PC-9 (cell line): ENCODE measurements around the gene CDC42EP1. TPM values are rescaled to one million over a fixed set of nuclear protein-coding genes. Genes with fewer than 3 reads are reported as not detected.
A peak's percentile ranks its signal among the peaks of the same experiment; 100 is the strongest.
"Not testable (repeated sequence)": the region's sequence is repeated elsewhere in the genome, so short reads cannot be mapped to it uniquely, and the experiment has no call there.

Experiments
- BruUV-seq: library from RNA; stranded (reverse); fragments of 400-500 nt; replicated peaks from 2 replicates; lab custom pipeline; 2021; lab: Mats Ljungman, UMichigan
- CTCF ChIA-PET: fragments of 300-600 bp; sonication (Branson Sonifier 250); formaldehyde crosslinking; loops from one replicate; lab custom pipeline; 2022; ENCODE audit warnings: antibody characterized with exemption; lab: Charles Lee
- POLR2A ChIA-PET: fragments of 300-600 bp; sonication (Branson Sonifier 250); formaldehyde crosslinking; loops from one replicate; lab custom pipeline; 2022; ENCODE audit warnings: antibody characterized with exemption; ENCODE audit not compliant: unreplicated experiment; lab: Charles Lee
- DNase-seq, 2 experiments: peaks; one replicate each; pipeline versions ENCODE4 v3.0.0 to v3.0.0-alpha.2; 2015 to 2022; ENCODE audit warnings: mixed read lengths in 1 of 2
- H2AFZ ChIP-seq: fragments of 200-600 bp; sonication (generic); 2 replicates; pipeline ENCODE4 v1.8.1; 2017; ENCODE audit warnings: antibody characterized with exemption
- H3F3A ChIP-seq: fragments of 200-600 bp; sonication (generic); 2 replicates; pipeline ENCODE4 v1.8.1; 2017; ENCODE audit warnings: antibody characterized with exemption, mild to moderate bottlenecking, low read depth; ENCODE audit not compliant: insufficient read depth
- H3K27ac ChIP-seq: fragments of 200-600 bp; sonication (generic); 2 replicates; pipeline ENCODE4 v1.6.1; 2016; ENCODE audit warnings: mixed run types
- H3K27me3 ChIP-seq: fragments of 200-600 bp; sonication (generic); 2 replicates; pipeline ENCODE4 v1.6.1; 2016; ENCODE audit warnings: low read depth, mixed run types; ENCODE audit not compliant: insufficient read depth
- H3K36me3 ChIP-seq: fragments of 200-600 bp; sonication (generic); 2 replicates; pipeline ENCODE4 v1.6.1; 2016; ENCODE audit warnings: low read depth, mixed run types
- H3K4me1 ChIP-seq: fragments of 200-600 bp; sonication (generic); replicated peaks from 2 replicates; pipeline ENCODE4 v1.6.1; 2016; ENCODE audit warnings: mixed run types; ENCODE audit not compliant: insufficient read depth
- H3K4me2 ChIP-seq: fragments of 200-600 bp; sonication (generic); 2 replicates; pipeline ENCODE4 v1.6.1; 2017; ENCODE audit warnings: mixed run types
- H3K4me3 ChIP-seq: fragments of 200-600 bp; sonication (generic); 2 replicates; pipeline ENCODE4 v1.6.1; 2016; ENCODE audit warnings: mixed run types
- H3K79me2 ChIP-seq: fragments of 200-600 bp; sonication (generic); 2 replicates; pipeline ENCODE4 v1.6.1; 2017; ENCODE audit warnings: low read depth, mixed run types
- H3K9me2 ChIP-seq: fragments of 200-600 bp; sonication (generic); 2 replicates; pipeline ENCODE4 v1.8.1; 2017; ENCODE audit warnings: mild to moderate bottlenecking; ENCODE audit not compliant: insufficient read depth
- H3K9me3 ChIP-seq: fragments of 200-600 bp; sonication (generic); 2 replicates; pipeline ENCODE4 v1.8.1; 2016; ENCODE audit warnings: low read depth; ENCODE audit not compliant: insufficient read depth
- H4K20me1 ChIP-seq: fragments of 200-600 bp; sonication (generic); 2 replicates; pipeline ENCODE4 v1.8.1; 2017; ENCODE audit not compliant: insufficient read depth
- EZH2 ChIP-seq: fragments of 200-600 bp; sonication (generic); IDR thresholded peaks from 2 replicates; pipeline ENCODE4 v1.8.0; 2017; ENCODE audit warnings: antibody characterized with exemption, low read depth
- intact Hi-C: fragments of 100-400 bp; cut with micrococcal nuclease; formaldehyde crosslinking; loops from one replicate; pipeline ENCODE4 v1.10.0; 2022; ENCODE audit not compliant: unreplicated experiment
- total RNA-seq: library from RNA; stranded (reverse); gene quantifications from 2 replicates; pipeline ENCODE4 v1.2.3, GENCODE V29; 2021
- TF ChIP-seq, protein P1 (sequence below): fragments of 200-600 bp; sonication (generic); conservative IDR thresholded peaks from 2 replicates; pipeline ENCODE4 v1.6.1; 2017; ENCODE audit warnings: mixed run types, antibody characterized with exemption, mild to moderate bottlenecking, moderate library complexity

CDC42EP1 gene
- total RNA-seq, 1 experiment from 2014 or later = 94.0 TPM

DNA sequence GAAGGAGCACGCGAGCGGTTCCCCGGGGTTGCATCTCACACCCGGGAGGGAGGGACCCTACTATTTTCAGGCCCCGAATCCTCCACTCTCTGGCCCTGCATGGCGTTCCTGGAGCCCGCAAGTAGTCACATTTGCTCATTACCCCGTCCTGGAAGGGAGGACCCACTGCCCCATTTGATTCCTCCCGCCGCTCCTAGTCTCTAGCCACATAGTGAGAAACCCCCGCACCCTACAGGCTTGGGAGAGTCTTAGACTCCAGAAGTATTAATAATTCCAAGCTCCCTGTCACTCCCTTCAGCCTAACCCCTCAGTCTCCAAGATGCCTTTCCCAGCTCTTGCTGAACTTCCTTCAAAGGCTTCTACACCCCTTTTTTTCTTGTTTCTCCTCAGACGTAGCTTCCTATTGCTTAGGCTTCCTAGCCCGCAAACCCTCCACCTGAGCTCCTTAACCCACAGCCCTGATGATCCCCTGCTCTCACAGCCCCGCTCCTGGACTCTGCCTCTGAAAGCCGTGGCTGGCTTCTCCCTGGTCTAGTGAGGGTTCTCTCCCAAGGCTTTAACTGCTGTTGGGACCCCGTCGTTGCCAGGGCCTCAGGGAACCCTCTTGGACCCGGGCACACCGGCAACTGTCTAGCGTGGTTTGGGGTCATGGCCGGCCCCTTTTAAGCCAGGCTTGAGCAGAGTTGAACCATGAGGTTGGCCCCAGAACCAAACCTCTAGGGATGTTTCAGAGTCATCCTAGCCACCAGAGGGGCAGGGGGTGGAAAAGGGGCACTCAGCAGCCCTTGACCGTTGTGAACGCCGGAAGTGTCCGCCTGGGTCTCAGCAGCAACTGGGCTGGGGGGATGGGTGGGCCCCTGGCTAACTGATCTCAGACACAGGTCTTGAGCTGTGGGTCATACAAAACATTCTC, 49.2 kb downstream of the CDC42EP1 start:
- peak in 1 of 2 experiments; percentile 34 for DNase-seq
- Histone ChIP-seq H3K4me2 (peak overlapping the region; percentile 93), H3K79me2 (peaks cover 32% of the 10 kb centered on the region), H3K9me2 (no peaks in the 10 kb centered on the region), H3K4me3 (peak overlapping the region; percentile 60), H3K27ac (peak overlapping the region; percentile 99), H2AFZ (peak overlapping the region; percentile 72), H3K9me3 (no peaks in the 10 kb centered on the region), H3F3A (peaks cover 21% of the 10 kb centered on the region), H3K4me1 (peaks cover 43% of the 10 kb centered on the region), H4K20me1 (peaks cover 9% of the 10 kb centered on the region), H3K27me3 (no peaks in the 10 kb centered on the region), H3K36me3 (0 out of 2 replicates have a peak, but pooled peaks cover 3% of the 10 kb centered on the region)
- POLR2A ChIA-PET = interaction anchor here (0.6 to 0.7 kb wide), 3 partner anchors 28 to 198 kb away, joined by 3 to 5 read pairs (median 4); partner anchors contain the start of gene GCAT
- intact Hi-C loops = loop anchor here (2.0 to 10.0 kb wide), 4 partner anchors 143 to 355 kb away; partner anchors contain the start of genes EIF3L and GCAT
- CTCF ChIA-PET = interaction anchor here (0.6 to 1.2 kb wide), 7 partner anchors 16 to 292 kb away, joined by 3 to 18 read pairs (median 4); partner anchors contain the start of genes CDC42EP1 and NOL12
- TSS peak; percentile 25 for BruUV-seq
- TF ChIP-seq, protein P1, sequence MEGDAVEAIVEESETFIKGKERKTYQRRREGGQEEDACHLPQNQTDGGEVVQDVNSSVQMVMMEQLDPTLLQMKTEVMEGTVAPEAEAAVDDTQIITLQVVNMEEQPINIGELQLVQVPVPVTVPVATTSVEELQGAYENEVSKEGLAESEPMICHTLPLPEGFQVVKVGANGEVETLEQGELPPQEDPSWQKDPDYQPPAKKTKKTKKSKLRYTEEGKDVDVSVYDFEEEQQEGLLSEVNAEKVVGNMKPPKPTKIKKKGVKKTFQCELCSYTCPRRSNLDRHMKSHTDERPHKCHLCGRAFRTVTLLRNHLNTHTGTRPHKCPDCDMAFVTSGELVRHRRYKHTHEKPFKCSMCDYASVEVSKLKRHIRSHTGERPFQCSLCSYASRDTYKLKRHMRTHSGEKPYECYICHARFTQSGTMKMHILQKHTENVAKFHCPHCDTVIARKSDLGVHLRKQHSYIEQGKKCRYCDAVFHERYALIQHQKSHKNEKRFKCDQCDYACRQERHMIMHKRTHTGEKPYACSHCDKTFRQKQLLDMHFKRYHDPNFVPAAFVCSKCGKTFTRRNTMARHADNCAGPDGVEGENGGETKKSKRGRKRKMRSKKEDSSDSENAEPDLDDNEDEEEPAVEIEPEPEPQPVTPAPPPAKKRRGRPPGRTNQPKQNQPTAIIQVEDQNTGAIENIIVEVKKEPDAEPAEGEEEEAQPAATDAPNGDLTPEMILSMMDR = no peak
- TF ChIP-seq EZH2 = no peak

DNA sequence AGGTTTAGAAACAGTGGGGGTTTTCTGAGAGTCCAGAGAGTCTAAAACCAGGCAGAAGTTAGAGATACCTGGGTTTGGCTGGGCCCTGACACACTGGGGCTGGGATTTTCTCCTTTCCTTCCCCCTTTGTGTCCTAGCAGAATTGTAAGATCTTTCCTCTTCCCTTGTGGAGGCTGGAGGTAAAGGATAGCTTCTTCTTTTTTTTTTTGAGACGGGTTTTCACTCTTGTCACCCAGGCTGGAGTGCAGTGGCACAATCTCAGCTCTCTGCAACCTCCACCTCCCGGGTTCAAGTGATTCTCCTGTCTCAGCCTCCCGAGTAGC, 49.8 kb downstream of the CDC42EP1 start:
- POLR2A ChIA-PET = not testable (repeated sequence)
- peak overlapping the region; percentile 60 for H3K4me3 ChIP-seq
- CTCF ChIA-PET = interaction anchor here (0.6 kb wide), 1 partner anchor 293 kb away, joined by 18 read pairs; no protein-coding TSS in a partner anchor

DNA sequence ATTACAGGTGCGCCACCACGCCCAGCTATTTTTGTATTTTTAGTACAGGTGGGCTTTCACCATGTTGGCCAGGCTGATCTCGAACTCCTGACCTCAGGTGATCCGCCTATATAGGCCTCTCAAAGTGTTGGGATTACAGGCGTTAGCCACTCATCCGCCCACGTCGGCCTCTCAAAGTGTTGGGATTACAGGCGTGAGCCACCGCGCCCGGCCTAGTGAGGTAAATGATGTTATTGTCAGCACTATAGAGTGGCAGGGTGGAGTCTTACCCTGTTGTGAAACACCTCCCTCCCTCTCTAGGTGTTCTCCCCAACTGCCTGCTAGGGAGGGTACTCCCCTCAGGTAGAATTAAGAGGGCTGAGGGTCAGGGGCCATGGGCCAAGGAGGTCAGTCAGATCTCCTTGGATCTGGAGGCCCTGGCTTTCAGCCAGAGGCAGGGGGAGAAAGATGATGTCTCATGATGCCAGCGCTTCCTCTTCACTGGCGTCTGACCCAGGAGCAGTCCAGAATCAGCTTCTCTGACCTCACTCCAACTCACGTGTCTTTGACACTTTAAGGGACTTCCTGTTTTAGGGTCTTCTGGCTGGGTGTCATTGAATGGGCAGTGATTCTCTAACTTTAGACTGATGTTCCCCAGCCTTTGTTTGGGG, 50.3 kb downstream of the CDC42EP1 start:
- peak in 1 of 2 experiments; percentile 9 for DNase-seq
- Histone ChIP-seq H3K4me1 (peaks cover 36% of the 10 kb centered on the region), H3K9me2 (no peaks in the 10 kb centered on the region), H3K4me2 (peak overlapping the region; percentile 93), H3K27ac (no peak overlapping the region), H2AFZ (no peak overlapping the region), H3K79me2 (peaks cover 32% of the 10 kb centered on the region), H4K20me1 (peaks cover 9% of the 10 kb centered on the region), H3K9me3 (no peaks in the 10 kb centered on the region), H3K27me3 (no peaks in the 10 kb centered on the region), H3F3A (peaks cover 16% of the 10 kb centered on the region), H3K36me3 (0 out of 2 replicates have a peak, but pooled peaks cover 3% of the 10 kb centered on the region), H3K4me3 (peak overlapping the region; percentile 60; the same call in 1 of the 2 replicates)
- intact Hi-C loops = no loop called here
- TF ChIP-seq EZH2 = no peak
- TF ChIP-seq, protein P1 = no peak
- no TSS peak for BruUV-seq
- POLR2A ChIA-PET = interaction anchor here (0.5 to 0.6 kb wide), 2 partner anchors 60 to 1053 kb away, joined by 3 to 4 read pairs; no protein-coding TSS in a partner anchor
- CTCF ChIA-PET = interaction anchor here (0.6 kb wide), 1 partner anchor 293 kb away, joined by 18 read pairs; no protein-coding TSS in a partner anchor

More for the DNA sequence above, 49.8 kb downstream of the CDC42EP1 start:
- H3K9me3 ChIP-seq, H3K9me2 ChIP-seq, H2AFZ ChIP-seq, DNase-seq, BruUV-seq, H3K27me3 ChIP-seq, intact Hi-C loops, H4K20me1 ChIP-seq, H3K36me3 ChIP-seq: not testable (repeated sequence)
- peaks cover 32% of the 10 kb centered on the region for H3K79me2 ChIP-seq
- H3F3A ChIP-seq = peaks cover 19% of the 10 kb centered on the region
- H3K4me1 ChIP-seq = peaks cover 40% of the 10 kb centered on the region
- H3K4me2 ChIP-seq = peak overlapping the region; percentile 93
- H3K27ac ChIP-seq = 0 out of 2 replicates have a peak overlapping the region, but pooled peaks have one; percentile 99
